ENCODE results near the gene UMPS. TPM values are rescaled to one million over a fixed set of nuclear protein-coding genes. Genes with fewer than 3 reads are reported as not detected.
A peak's percentile ranks its signal among the peaks of the same experiment; 100 is the strongest.
"Not testable (repeated sequence)": the region's sequence is repeated elsewhere in the genome, so short reads cannot be mapped to it uniquely, and the experiment has no call there.

The UMPS gene
- total RNA-seq, 4 donors from 2014 or later, result 18.5 to 37.4 (median 25.5) TPM

DNA sequence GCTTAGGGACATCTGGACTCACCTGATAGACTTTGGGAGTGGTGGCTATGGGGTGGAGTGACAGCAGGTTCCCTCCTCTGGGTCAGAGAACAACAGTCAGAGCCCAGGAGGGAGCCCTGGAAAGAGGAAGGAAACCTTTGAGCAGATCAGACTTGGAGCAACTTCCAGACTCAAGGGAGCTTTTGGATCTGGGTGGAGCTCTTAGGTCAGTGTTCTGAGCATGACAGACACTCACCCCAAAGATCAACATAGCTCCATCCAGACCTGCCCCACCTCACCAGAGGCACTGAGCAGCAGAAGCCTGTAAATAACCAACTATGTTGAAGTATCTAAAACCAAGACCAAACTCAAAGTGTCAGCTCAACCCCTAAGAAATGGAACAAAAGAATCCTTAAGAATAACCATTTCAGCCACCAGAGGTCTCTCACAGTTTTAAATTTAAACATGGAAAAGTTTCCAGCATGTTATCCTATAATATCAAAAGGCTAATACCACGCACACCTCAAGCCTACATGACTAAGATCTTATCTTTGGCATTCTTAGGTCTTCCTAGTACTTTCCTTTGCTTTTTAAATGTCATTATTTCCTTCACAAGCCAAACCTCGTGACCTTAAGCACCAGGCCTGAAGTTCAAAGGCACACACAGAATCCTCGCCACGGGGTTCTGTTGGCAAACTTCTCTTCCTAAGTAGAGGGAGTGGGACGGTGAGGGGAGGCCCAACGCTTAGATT lies 56.4 kb downstream of the UMPS start:
- Histone ChIP-seq H3K36me3 (no peaks in the 10 kb centered on the region), H3K4me1 (peaks cover 38 to 54% of the 10 kb centered on the region in 2 donors), H3K27ac (peak overlapping the region in 2 of 3 donors; percentile 4 to 30), H3K4me3 (replicated peaks in 1 of 3) (no peak overlapping the region), H3K9me3 (no peaks in the 10 kb centered on the region), H3K27me3 (no peaks in the 10 kb centered on the region)
- no peak for TF ChIP-seq POLR2A (IDR thresholded peaks at IDR 0.05)
- TF ChIP-seq, protein P1, sequence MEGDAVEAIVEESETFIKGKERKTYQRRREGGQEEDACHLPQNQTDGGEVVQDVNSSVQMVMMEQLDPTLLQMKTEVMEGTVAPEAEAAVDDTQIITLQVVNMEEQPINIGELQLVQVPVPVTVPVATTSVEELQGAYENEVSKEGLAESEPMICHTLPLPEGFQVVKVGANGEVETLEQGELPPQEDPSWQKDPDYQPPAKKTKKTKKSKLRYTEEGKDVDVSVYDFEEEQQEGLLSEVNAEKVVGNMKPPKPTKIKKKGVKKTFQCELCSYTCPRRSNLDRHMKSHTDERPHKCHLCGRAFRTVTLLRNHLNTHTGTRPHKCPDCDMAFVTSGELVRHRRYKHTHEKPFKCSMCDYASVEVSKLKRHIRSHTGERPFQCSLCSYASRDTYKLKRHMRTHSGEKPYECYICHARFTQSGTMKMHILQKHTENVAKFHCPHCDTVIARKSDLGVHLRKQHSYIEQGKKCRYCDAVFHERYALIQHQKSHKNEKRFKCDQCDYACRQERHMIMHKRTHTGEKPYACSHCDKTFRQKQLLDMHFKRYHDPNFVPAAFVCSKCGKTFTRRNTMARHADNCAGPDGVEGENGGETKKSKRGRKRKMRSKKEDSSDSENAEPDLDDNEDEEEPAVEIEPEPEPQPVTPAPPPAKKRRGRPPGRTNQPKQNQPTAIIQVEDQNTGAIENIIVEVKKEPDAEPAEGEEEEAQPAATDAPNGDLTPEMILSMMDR (IDR thresholded peaks at IDR 0.05), result peak in 4 of 6 experiments; percentile 2 to 44 (median 37)
- DNase-seq, result no peak
- WGBS, 2 donors, result 78 to 80% methylated on average over 6 of the region's 6 CpGs
- intact Hi-C loops (cut with DNase I), result no loop called here

DNA sequence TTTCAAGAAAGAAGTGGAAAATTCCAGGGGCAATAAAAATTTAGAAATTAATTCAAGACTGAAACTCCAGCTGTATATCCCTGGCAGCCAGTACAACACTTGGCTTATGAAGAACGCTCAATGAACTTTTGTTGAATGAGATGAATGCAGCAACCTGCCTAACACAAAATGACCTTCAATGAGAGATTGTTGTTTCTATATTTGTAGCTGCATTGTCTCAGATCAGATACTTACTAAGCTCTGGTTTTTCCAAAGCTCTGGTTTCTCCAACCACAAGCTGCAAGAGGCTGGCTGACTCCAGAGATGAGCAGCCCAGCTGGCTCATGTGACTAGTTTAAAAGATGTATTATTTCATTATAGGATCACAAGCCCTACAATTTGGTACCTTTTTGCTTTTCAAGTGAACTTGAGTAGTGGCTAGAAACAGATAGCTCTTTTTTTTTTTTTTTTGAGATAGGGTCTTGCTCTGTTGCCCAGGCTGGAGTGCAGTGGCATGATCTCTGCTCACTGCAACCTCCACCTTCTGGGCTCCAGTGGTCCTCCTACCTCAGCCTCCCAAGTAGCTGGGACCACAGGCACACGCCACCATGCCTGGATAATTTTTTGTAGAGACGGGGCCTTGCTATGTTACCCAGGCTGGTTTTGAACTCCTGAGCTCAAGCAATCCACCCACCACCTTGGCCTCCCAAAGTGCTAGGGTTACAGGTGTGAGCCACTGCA lies 57.4 kb downstream of the UMPS start:
- no peak for DNase-seq
- no peak overlapping the region for H3K4me3 ChIP-seq (replicated peaks in 1 of 3)
- intact Hi-C loops (cut with DNase I), result no loop called here
- TF ChIP-seq, protein P1 (IDR thresholded peaks at IDR 0.05), result no peak
- no peak for TF ChIP-seq POLR2A (IDR thresholded peaks at IDR 0.05)
- no peaks in the 10 kb centered on the region for H3K27me3 ChIP-seq
- 83 to 97% methylated on average over 3 of the region's 3 CpGs for WGBS, 2 donors
- H3K27ac ChIP-seq, result peak overlapping the region in 1 of 3 donors; percentile 4
- H3K9me3 ChIP-seq, result no peaks in the 10 kb centered on the region
- H3K36me3 ChIP-seq, result no peaks in the 10 kb centered on the region
- H3K4me1 ChIP-seq, result peaks cover 42 to 55% of the 10 kb centered on the region in 2 donors

DNA sequence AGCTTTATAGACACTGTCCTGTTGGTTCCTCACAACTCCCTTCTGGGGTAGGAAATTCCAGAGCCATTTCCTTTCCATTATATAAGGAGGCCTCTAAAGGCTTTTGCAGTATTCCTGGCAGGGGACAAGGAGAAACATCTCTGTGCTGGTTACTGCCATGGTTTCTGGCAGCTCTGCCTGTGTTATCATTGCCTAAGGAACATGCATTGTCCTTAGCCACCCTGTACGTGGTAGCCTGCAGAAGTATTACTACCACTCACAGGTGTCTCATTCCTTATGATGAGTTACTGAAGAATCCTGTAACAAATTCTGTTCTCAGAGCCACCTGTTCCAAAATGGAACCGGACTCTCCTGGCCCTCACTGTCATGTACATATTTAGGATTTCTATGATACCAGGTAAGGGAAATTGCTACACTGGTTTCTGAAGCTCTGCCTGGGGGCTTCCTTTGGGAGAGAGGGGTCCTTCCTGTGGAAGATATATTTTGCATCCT lies 58.0 kb downstream of the UMPS start:
- Histone ChIP-seq H3K4me3 (replicated peaks in 1 of 3) (no peak overlapping the region), H3K9me3 (no peaks in the 10 kb centered on the region), H3K4me1 (peaks cover 47 to 57% of the 10 kb centered on the region in 2 donors), H3K36me3 (no peaks in the 10 kb centered on the region), H3K27me3 (no peaks in the 10 kb centered on the region), H3K27ac (no peak overlapping the region)
- WGBS, 2 donors, result 91 to 92% methylated on average over 2 of the region's 2 CpGs
- no peak for TF ChIP-seq POLR2A (IDR thresholded peaks at IDR 0.05)
- TF ChIP-seq, protein P1 (IDR thresholded peaks at IDR 0.05), result no peak
- intact Hi-C loops (cut with DNase I), result no loop called here
- no peak for DNase-seq

DNA sequence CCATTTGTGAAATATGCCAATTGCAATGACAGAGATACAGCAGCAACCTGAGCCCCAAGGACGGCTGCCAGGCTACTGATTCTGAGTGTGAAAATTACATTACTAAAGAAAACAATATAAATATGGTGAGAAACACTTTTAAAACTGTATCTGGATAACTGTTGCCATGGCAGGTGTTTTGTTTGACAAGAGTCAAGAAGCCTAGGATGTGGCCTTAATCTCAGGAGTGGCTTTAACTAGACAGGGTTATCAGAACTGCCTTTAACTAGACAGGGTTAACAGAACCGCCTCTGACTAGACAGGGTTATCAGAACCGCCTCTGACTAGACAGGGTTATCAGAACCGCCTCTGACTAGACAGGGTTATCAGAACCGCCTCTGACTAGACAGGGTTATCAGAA lies 58.9 kb downstream of the UMPS start:
- intact Hi-C loops (cut with DNase I); H3K9me3 ChIP-seq; H3K27ac ChIP-seq; H3K36me3 ChIP-seq; H3K27me3 ChIP-seq; H3K4me3 ChIP-seq (replicated peaks in 1 of 3); DNase-seq: not testable (repeated sequence)
- 77 to 83% methylated on average over 3 of the region's 5 CpGs for WGBS, 2 donors
- H3K4me1 ChIP-seq, result peaks cover 40 to 56% of the 10 kb centered on the region in 2 donors

DNA sequence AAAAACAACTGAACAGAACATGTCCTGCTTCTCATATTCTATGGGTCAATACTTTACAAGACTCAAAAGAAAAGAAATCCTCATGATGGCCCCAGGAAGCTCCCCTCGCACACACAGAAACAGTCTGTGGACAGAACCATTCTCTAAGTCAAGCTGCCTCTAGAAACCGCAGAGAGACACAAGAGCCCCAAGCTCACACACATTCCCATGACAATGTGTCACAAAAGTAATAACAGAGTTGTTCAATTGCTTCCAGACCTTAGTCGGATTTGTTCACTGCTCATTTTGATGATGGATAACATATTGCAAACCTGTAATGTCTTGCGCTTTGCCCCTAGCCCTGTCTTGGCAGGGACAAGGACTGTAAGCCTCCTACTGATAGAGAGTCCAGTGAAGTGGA lies 60.9 kb downstream of the UMPS start:
- H3K36me3 ChIP-seq, result peaks cover 0 to 6% of the 10 kb centered on the region in 2 donors
- peak overlapping the region; percentile 27 to 55 (median 42) for H3K27ac ChIP-seq
- no peak overlapping the region for H3K4me3 ChIP-seq (replicated peaks in 1 of 3)
- no peaks in the 10 kb centered on the region for H3K27me3 ChIP-seq
- DNase-seq, result no peak
- no peak for TF ChIP-seq POLR2A (IDR thresholded peaks at IDR 0.05)
- TF ChIP-seq, protein P1 (IDR thresholded peaks at IDR 0.05), result no peak
- H3K9me3 ChIP-seq, result no peaks in the 10 kb centered on the region
- intact Hi-C loops (cut with DNase I), result no loop called here
- peaks cover 30 to 39% of the 10 kb centered on the region in 2 donors for H3K4me1 ChIP-seq
- WGBS, 2 donors, result 83 to 90% methylated on average over 4 of the region's 4 CpGs
